ENCODE results near the gene FBLN2. TPM values are rescaled to one million over a fixed set of nuclear protein-coding genes. Genes with fewer than 3 reads are reported as not detected.

FBLN2 gene
- total and polyA plus RNA-seq, 8 donors = 1.8 to 143 (median 11.9) TPM

DNA sequence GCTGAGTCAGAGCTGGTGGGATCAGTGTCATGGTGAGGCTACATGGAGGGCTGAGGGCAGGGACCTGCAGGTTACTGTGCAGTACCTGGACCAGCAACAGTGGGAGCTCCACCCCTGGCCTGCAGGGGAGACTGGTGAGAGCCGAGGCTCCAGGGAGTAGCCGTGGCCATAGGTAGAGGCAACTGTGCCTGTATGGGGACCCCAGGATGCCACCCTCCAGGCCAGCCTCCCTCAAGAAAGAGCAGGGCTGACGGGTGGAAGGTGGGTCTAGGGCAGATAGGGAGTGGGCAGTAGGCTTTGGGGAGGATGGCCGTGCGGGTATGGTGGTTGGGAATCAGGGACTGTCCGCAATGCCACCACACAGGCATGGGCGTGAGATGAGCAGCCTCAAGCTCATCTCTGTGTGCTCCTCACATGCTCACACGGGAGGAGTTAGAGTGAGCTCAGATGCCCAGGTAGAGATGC, 35.5 kb downstream of the FBLN2 start:
- no peak for DNase-seq
- intact Hi-C loops (cut with DNase I; ENCODE audit: low total_unique reads) = no loop called here
- H3K9me3 ChIP-seq = no peaks in the 10 kb centered on the region
- 81 to 93% (median 92%) methylated on average over 8 of the region's 8 CpGs for WGBS, 5 donors
- no peaks in the 10 kb centered on the region for H3K36me3 ChIP-seq
- H3K27me3 ChIP-seq = no peaks in the 10 kb centered on the region
- no peaks in the 10 kb centered on the region for H3K4me1 ChIP-seq
- no peak overlapping the region for H3K4me3 ChIP-seq
- TF ChIP-seq, protein P1, sequence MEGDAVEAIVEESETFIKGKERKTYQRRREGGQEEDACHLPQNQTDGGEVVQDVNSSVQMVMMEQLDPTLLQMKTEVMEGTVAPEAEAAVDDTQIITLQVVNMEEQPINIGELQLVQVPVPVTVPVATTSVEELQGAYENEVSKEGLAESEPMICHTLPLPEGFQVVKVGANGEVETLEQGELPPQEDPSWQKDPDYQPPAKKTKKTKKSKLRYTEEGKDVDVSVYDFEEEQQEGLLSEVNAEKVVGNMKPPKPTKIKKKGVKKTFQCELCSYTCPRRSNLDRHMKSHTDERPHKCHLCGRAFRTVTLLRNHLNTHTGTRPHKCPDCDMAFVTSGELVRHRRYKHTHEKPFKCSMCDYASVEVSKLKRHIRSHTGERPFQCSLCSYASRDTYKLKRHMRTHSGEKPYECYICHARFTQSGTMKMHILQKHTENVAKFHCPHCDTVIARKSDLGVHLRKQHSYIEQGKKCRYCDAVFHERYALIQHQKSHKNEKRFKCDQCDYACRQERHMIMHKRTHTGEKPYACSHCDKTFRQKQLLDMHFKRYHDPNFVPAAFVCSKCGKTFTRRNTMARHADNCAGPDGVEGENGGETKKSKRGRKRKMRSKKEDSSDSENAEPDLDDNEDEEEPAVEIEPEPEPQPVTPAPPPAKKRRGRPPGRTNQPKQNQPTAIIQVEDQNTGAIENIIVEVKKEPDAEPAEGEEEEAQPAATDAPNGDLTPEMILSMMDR (IDR thresholded peaks at IDR 0.05) = no peak
- no peak for TF ChIP-seq EP300 (IDR thresholded peaks at IDR 0.05)
- no peak for TF ChIP-seq POLR2A (IDR thresholded peaks at IDR 0.05)
- TF ChIP-seq POLR2AphosphoS5 (IDR thresholded peaks at IDR 0.05) = no peak
- H3K27ac ChIP-seq = no peak overlapping the region

- H3K9me3 ChIP-seq = no peaks in the 10 kb centered on the region
Observed at GRCh38 chr3:13584901-13585300, 36.0 kb downstream of the FBLN2 start.

DNA sequence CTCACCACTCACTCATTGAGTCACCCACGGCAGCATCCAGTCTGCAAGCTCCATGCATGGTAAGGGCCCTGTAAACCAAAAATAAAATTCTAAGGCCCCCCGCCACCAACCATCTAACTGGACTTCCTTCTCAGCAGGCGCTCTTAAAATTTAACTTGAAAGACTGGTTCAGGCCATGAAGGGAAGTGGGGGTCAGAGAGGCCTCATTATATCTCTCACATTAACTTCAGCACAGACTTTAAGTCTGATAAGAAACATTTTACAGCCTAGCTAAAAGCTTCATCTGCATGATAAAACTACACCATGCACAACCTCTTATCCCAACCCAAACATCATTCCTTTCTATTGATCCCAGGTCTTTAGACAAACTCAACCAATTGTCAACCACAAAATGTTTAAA, 38.5 kb downstream of the FBLN2 start:
- DNase-seq = no peak
- Histone ChIP-seq H3K27ac (no peak overlapping the region), H3K36me3 (no peaks in the 10 kb centered on the region), H3K9me3 (no peaks in the 10 kb centered on the region), H3K4me1 (no peaks in the 10 kb centered on the region), H3K27me3 (no peaks in the 10 kb centered on the region), H3K4me3 (no peak overlapping the region)
- 50 to 74% (median 61%) methylated on average over 3 of the region's 3 CpGs for WGBS, 5 donors
- no peak for TF ChIP-seq EP300 (IDR thresholded peaks at IDR 0.05)
- no peak for TF ChIP-seq POLR2A (IDR thresholded peaks at IDR 0.05)
- TF ChIP-seq, protein P1 (IDR thresholded peaks at IDR 0.05) = no peak
- TF ChIP-seq POLR2AphosphoS5 (IDR thresholded peaks at IDR 0.05) = no peak
- intact Hi-C loops (cut with DNase I; ENCODE audit: low total_unique reads) = no loop called here

More at GRCh38 chr3:13584901-13585300, 36.0 kb downstream of the FBLN2 start:
- H3K36me3 ChIP-seq = no peaks in the 10 kb centered on the region
- WGBS, 5 donors = 66 to 79% (median 77%) methylated on average over 5 of the region's 5 CpGs
- no peak overlapping the region for H3K27ac ChIP-seq
- intact Hi-C loops (cut with DNase I; ENCODE audit: low total_unique reads) = no loop called here
- H3K27me3 ChIP-seq = no peaks in the 10 kb centered on the region
- no peak overlapping the region for H3K4me3 ChIP-seq
- TF ChIP-seq POLR2A (IDR thresholded peaks at IDR 0.05) = no peak
- TF ChIP-seq, protein P1 (IDR thresholded peaks at IDR 0.05) = no peak
- no peak for TF ChIP-seq POLR2AphosphoS5 (IDR thresholded peaks at IDR 0.05)
- TF ChIP-seq EP300 (IDR thresholded peaks at IDR 0.05) = no peak
- no peaks in the 10 kb centered on the region for H3K4me1 ChIP-seq
- no peak for DNase-seq

GRCh38 chr3:13588221-13588701, 39.3 kb downstream of the FBLN2 start:
- H3K4me1 ChIP-seq = no peaks in the 10 kb centered on the region
- intact Hi-C loops (cut with DNase I; ENCODE audit: low total_unique reads) = no loop called here
- no peaks in the 10 kb centered on the region for H3K27me3 ChIP-seq
- no peaks in the 10 kb centered on the region for H3K9me3 ChIP-seq
- H3K27ac ChIP-seq = no peak overlapping the region
- no peak overlapping the region for H3K4me3 ChIP-seq
- DNase-seq = no peak
- no peaks in the 10 kb centered on the region for H3K36me3 ChIP-seq
- TF ChIP-seq, protein P1 (IDR thresholded peaks at IDR 0.05) = no peak
- TF ChIP-seq POLR2AphosphoS5 (IDR thresholded peaks at IDR 0.05) (no peak), EP300 (IDR thresholded peaks at IDR 0.05) (no peak), POLR2A (IDR thresholded peaks at IDR 0.05) (no peak)
- WGBS, 5 donors = 77 to 83% (median 82%) methylated on average over 16 of the region's 16 CpGs
